A549 (cell line): ENCODE data around the gene INPP4B. TPM values are rescaled to one million over a fixed set of nuclear protein-coding genes. Genes with fewer than 3 reads are reported as not detected.

ENCODE experiments used
- ATAC-seq, 2 experiments: fragments of 200-7000 bp in 1 of 2; fragments of >200 bp in 1 of 2; cut with Nextera tagmentation in 1 of 2; cut with Tn5 transposase in 1 of 2; 3 replicates each; pipeline versions ENCODE4 v1.8.0 to v1.9.1; 2018 to 2020; ENCODE audit warnings: mild to moderate bottlenecking in 1 of 2, moderate library complexity in 1 of 2
- CTCF ChIA-PET: fragments of 300-600 bp; sonication (Branson Sonifier 250); formaldehyde crosslinking; extraction: SDS; loops from one replicate; lab custom pipeline; 2021; ENCODE audit warnings: antibody characterized with exemption, inconsistent platforms; lab: Yijun Ruan, JAX
- POLR2A ChIA-PET: fragments of 350-600 bp; formaldehyde crosslinking; extraction: SDS; loops from one replicate; lab custom pipeline; 2021; ENCODE audit warnings: antibody characterized with exemption, inconsistent platforms; lab: Yijun Ruan, JAX
- DNase-seq, 2 experiments: peaks; one replicate each; pipeline versions ENCODE4 v3.0.0 to v3.0.0-alpha.2; 2011 to 2016; ENCODE audit warnings: low read depth in 1 of 2, low spot score in 1 of 2
- FAIRE-seq: peaks from 2 replicates; lab custom pipeline; 2011; peaks lifted over from hg19 to GRCh38; lab: Jason Lieb, UNC
- H3K27ac ChIP-seq, 2 experiments: fragments of >200 bp; sonication (Bioruptor Twin); formaldehyde crosslinking; 3 replicates each; pipeline ENCODE4 v1.5.1; 2016 to 2017
- H3K4me1 ChIP-seq: fragments of >200 bp; sonication (Bioruptor Twin); formaldehyde crosslinking; 3 replicates; pipeline ENCODE4 v1.6.1; 2016
- H3K4me2 ChIP-seq: fragments of >200 bp; sonication (Bioruptor Twin); formaldehyde crosslinking; 3 replicates; pipeline ENCODE4 v1.6.1; 2016
- H3K4me3 ChIP-seq: fragments of >200 bp; sonication (Bioruptor Twin); formaldehyde crosslinking; 3 replicates; pipeline ENCODE4 v1.5.1; 2016
- H3K9me3 ChIP-seq: fragments of >200 bp; sonication (Bioruptor Twin); formaldehyde crosslinking; 3 replicates; pipeline ENCODE4 v1.6.1; 2016
- CBX2 ChIP-seq: fragments of 200-600 bp; sonication (generic); IDR thresholded peaks from 2 replicates; pipeline ENCODE4 v1.6.1; 2016; ENCODE audit warnings: low read depth, mild to moderate bottlenecking, borderline replicate concordance
- CHD2 ChIP-seq: fragments of 150-350 bp; IDR thresholded peaks from 2 replicates; pipeline ENCODE4 v1.6.1; 2014; ENCODE audit warnings: low read length; ENCODE audit not compliant: partially characterized antibody
- CHD4 ChIP-seq: fragments of 200-600 bp; sonication (generic); IDR thresholded peaks from 2 replicates; pipeline ENCODE4 v1.6.1; 2016; ENCODE audit warnings: antibody characterized with exemption, mild to moderate bottlenecking, borderline replicate concordance
- ELK1 ChIP-seq: fragments of 150-350 bp; IDR thresholded peaks from 2 replicates; pipeline ENCODE4 v1.6.1; 2014; ENCODE audit warnings: low read depth, mild to moderate bottlenecking, low read length
- EP300 ChIP-seq, 2 experiments: fragments of >200 bp; sonication (Bioruptor Twin); formaldehyde crosslinking; IDR thresholded peaks; 2 replicates in 1 of 2; 3 replicates in 1 of 2; pipeline ENCODE4 v1.6.1; 2016 to 2017
- ESRRA ChIP-seq: fragments of 150-350 bp; IDR thresholded peaks from 2 replicates; pipeline ENCODE4 v1.6.1; 2014; ENCODE audit warnings: mild to moderate bottlenecking, low read length, borderline replicate concordance
- FOSB ChIP-seq: fragments of 250-450 bp; sonication (Bioruptor Pico); IDR thresholded peaks from 2 replicates; pipeline ENCODE4 v1.5.0; 2020; ENCODE audit warnings: mild to moderate bottlenecking, moderate library complexity
- HDAC2 ChIP-seq: fragments of 200-600 bp; sonication (generic); IDR thresholded peaks from 2 replicates; pipeline ENCODE4 v1.6.1; 2016
- HEYL ChIP-seq: fragments of 250-450 bp; sonication (Bioruptor Pico); IDR thresholded peaks from 2 replicates; pipeline ENCODE4 v1.8.0; 2021; ENCODE audit warnings: mild to moderate bottlenecking, moderate library complexity
- HOXA7 ChIP-seq: fragments of 250-450 bp; sonication (Bioruptor Pico); IDR thresholded peaks from 2 replicates; pipeline ENCODE4 v1.5.0; 2020; ENCODE audit warnings: mild to moderate bottlenecking, moderate library complexity
- HOXB13 ChIP-seq: fragments of 250-450 bp; sonication (Bioruptor Pico); IDR thresholded peaks from 2 replicates; pipeline ENCODE4 v1.5.0; 2020; ENCODE audit warnings: low read depth, mild to moderate bottlenecking, moderate library complexity
- HOXB5 ChIP-seq: fragments of 250-450 bp; sonication (Bioruptor Pico); IDR thresholded peaks from 2 replicates; pipeline ENCODE4 v1.5.0; 2020; ENCODE audit warnings: mild to moderate bottlenecking, moderate library complexity
- JUN ChIP-seq, 2 experiments: fragments of >200 bp; sonication (Bioruptor Twin); formaldehyde crosslinking; IDR thresholded peaks; 2 replicates in 1 of 2; 3 replicates in 1 of 2; pipeline ENCODE4 v1.6.1; 2016 to 2017
- MAX ChIP-seq: IDR thresholded peaks from 2 replicates; pipeline ENCODE4 v1.6.1; 2012
- MAZ ChIP-seq: fragments of 150-350 bp; IDR thresholded peaks from 2 replicates; pipeline ENCODE4 v1.6.1; 2014; ENCODE audit warnings: antibody characterized with exemption, low read depth, low read length, borderline replicate concordance
- MYC ChIP-seq: IDR thresholded peaks from 2 replicates; pipeline ENCODE4 v1.6.1; 2012; ENCODE audit warnings: mild to moderate bottlenecking, inconsistent platforms, low read length, improper control_type of control experiment, borderline replicate concordance
- NFE2L2 ChIP-seq: fragments of 150-350 bp; conservative IDR thresholded peaks from 2 replicates; pipeline ENCODE4 v1.6.1; 2014; ENCODE audit warnings: low read length
- PHF8 ChIP-seq: fragments of 200-600 bp; sonication (generic); IDR thresholded peaks from 2 replicates; pipeline ENCODE4 v1.6.1; 2016; ENCODE audit warnings: low read depth, mild to moderate bottlenecking, antibody characterized with exemption, moderate library complexity, borderline replicate concordance
- RARB ChIP-seq: fragments of 250-450 bp; sonication (Bioruptor Pico); IDR thresholded peaks from 2 replicates; pipeline ENCODE4 v1.8.0; 2021; ENCODE audit warnings: mild to moderate bottlenecking, moderate library complexity
- SMC3 ChIP-seq: fragments of >200 bp; sonication (Bioruptor Twin); formaldehyde crosslinking; IDR thresholded peaks from 3 replicates; pipeline ENCODE4 v1.6.1; 2018; ENCODE audit warnings: inconsistent platforms
- TFCP2L1 ChIP-seq: fragments of 250-450 bp; sonication (Bioruptor Pico); IDR thresholded peaks from 2 replicates; pipeline ENCODE4 v1.5.0; 2021; ENCODE audit warnings: mild to moderate bottlenecking
- WGBS: methylation state at CpG from one replicate; pipeline ENCODE4 v1.1.6; 2017; ENCODE audit errors: missing lambda C conversion rate; 5-methylcytosine and 5-hydroxymethylcytosine counted together
- polyA plus RNA-seq, 4 experiments: library from polyadenylated mRNA; depleted of rRNA in 3 of 4; stranded (reverse); fragments of >200 nt; fragmentation: RNase III in 1 of 4; extraction: RNeasy Plus Mini Kit Qiagen cat#74134 plus additional on column Dnase treatment in 1 of 4; gene quantifications; 2 replicates in 3 of 4; 3 replicates in 1 of 4; pipeline ENCODE4 v1.2.3, GENCODE V29; 2011 to 2017
- TF ChIP-seq, protein P1 (sequence below): fragments of >200 bp; sonication (Bioruptor Twin); formaldehyde crosslinking; IDR thresholded peaks from 3 replicates; pipeline ENCODE4 v1.6.1; 2016
- TF ChIP-seq, protein P2 (sequence below): fragments of 200-600 bp; sonication (generic); IDR thresholded peaks from 2 replicates; pipeline ENCODE4 v1.6.1; 2016; ENCODE audit warnings: antibody characterized with exemption, mild to moderate bottlenecking, moderate library complexity
- TF ChIP-seq, protein P3 (sequence below): IDR thresholded peaks from 2 replicates; pipeline ENCODE4 v1.6.1; 2012

The INPP4B gene
- polyA plus RNA-seq, 2 of the 4 experiments (the other 2 are of a cell fraction), result 7.2 to 14.9 TPM

- 72% methylated on average over 1 of the region's 1 CpG for WGBS
- no peak overlapping the region for H3K27ac ChIP-seq
- ATAC-seq (no peak), FAIRE-seq (no peak), DNase-seq (no peak)
- CTCF ChIA-PET, result no interaction called here
- TF ChIP-seq CHD4 (no peak), HEYL (CRISPR knock-in tag) (no peak), PHF8 (no peak), HDAC2 (no peak), SMC3 (no peak), FOSB (CRISPR knock-in tag) (no peak), MAZ (no peak), EP300 (IDR thresholded peaks at IDR 0.05) (no peak), RARB (CRISPR knock-in tag) (no peak), ELK1 (no peak), TFCP2L1 (CRISPR knock-in tag) (no peak), CBX2 (no peak), ESRRA (no peak)
- TF ChIP-seq, protein P1, sequence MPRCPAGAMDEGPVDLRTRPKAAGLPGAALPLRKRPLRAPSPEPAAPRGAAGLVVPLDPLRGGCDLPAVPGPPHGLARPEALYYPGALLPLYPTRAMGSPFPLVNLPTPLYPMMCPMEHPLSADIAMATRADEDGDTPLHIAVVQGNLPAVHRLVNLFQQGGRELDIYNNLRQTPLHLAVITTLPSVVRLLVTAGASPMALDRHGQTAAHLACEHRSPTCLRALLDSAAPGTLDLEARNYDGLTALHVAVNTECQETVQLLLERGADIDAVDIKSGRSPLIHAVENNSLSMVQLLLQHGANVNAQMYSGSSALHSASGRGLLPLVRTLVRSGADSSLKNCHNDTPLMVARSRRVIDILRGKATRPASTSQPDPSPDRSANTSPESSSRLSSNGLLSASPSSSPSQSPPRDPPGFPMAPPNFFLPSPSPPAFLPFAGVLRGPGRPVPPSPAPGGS, result no peak
- 0 out of 3 replicates have a peak, but pooled peaks cover 7% of the 10 kb centered on the region for H3K4me1 ChIP-seq
- H3K4me3 ChIP-seq, result no peak overlapping the region
- H3K9me3 ChIP-seq, result no peaks in the 10 kb centered on the region
- no peak overlapping the region for H3K4me2 ChIP-seq
- POLR2A ChIA-PET, result no interaction called here
Observed at GRCh38 chr4:142416121-142416520, 430.0 kb downstream of the INPP4B start.

DNA sequence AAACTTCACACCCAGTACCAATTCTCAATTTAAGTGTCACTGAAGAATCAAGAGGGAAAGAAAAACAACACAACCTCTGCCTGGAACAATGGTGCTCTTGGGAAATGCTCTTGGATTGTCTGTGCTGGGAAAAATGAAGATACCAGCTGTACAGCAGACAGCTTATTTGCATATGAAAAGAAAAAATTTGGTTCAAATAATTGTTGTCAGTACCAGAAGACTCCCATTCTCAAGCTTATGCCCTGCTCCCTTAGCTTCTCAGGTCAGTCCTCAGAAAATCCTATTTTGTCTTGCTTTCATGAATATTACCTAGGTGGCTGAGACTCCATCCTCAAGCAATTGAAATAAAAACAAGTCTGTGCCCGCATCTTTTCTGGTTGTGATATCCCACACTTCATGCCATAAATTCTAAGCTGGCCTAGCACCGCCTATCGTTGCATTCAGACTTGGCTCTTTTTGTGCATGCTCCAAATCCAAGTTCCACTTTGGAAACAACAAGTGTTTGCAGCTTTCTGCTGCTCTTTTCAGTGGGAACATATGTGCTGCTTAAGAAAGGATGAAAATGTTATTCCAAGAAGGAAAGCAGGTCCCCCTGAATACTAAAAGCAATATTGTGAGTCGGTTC lies 431.6 kb downstream of the INPP4B start:
- Histone ChIP-seq H3K4me1 (0 out of 3 replicates have a peak, but pooled peaks cover 7% of the 10 kb centered on the region), H3K27ac (no peak overlapping the region), H3K4me2 (no peak overlapping the region)
- ATAC-seq (no peak), FAIRE-seq (no peak), DNase-seq (no peak)
- WGBS, result 88% methylated on average over 4 of the region's 4 CpGs
- POLR2A ChIA-PET, result no interaction called here
- TF ChIP-seq NFE2L2, result no peak
- TF ChIP-seq, protein P2, sequence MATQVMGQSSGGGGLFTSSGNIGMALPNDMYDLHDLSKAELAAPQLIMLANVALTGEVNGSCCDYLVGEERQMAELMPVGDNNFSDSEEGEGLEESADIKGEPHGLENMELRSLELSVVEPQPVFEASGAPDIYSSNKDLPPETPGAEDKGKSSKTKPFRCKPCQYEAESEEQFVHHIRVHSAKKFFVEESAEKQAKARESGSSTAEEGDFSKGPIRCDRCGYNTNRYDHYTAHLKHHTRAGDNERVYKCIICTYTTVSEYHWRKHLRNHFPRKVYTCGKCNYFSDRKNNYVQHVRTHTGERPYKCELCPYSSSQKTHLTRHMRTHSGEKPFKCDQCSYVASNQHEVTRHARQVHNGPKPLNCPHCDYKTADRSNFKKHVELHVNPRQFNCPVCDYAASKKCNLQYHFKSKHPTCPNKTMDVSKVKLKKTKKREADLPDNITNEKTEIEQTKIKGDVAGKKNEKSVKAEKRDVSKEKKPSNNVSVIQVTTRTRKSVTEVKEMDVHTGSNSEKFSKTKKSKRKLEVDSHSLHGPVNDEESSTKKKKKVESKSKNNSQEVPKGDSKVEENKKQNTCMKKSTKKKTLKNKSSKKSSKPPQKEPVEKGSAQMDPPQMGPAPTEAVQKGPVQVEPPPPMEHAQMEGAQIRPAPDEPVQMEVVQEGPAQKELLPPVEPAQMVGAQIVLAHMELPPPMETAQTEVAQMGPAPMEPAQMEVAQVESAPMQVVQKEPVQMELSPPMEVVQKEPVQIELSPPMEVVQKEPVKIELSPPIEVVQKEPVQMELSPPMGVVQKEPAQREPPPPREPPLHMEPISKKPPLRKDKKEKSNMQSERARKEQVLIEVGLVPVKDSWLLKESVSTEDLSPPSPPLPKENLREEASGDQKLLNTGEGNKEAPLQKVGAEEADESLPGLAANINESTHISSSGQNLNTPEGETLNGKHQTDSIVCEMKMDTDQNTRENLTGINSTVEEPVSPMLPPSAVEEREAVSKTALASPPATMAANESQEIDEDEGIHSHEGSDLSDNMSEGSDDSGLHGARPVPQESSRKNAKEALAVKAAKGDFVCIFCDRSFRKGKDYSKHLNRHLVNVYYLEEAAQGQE, result no peak
- no peak for TF ChIP-seq HOXB13 (CRISPR knock-in tag)
- TF ChIP-seq, all 56 proteins: peak for 0
- H3K9me3 ChIP-seq, result no peaks in the 10 kb centered on the region
- CTCF ChIA-PET, result interaction anchor here (0.6 to 1.4 kb wide), 2 partner anchors 23 to 61 kb away, joined by 3 read pairs; no protein-coding TSS in a partner anchor
- H3K4me3 ChIP-seq, result no peak overlapping the region

DNA sequence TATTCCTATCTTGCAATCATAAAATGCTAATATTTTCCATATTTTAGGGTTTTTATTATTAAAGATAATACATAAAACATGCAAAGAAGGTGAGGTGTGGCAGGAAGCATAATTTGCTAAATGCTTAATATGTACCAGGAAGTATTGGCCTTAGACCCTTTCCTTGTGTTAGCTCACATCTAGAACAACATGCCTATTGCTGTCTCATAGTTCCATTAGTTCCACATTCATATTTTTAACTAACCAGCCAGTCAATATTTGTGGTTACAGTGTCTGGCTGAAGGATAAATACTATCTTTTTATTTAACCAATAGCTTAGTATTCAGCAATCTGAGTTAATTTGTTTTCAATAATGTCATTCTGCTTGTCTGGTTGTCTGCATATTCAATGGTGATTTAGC lies 432.6 kb downstream of the INPP4B start:
- FAIRE-seq (no peak), ATAC-seq (no peak), DNase-seq (no peak)
- ChIA-PET CTCF (no interaction called here), POLR2A (no interaction called here)
- no peak overlapping the region for H3K4me3 ChIP-seq
- TF ChIP-seq MYC, result no peak
- TF ChIP-seq CHD2, result no peak
- TF ChIP-seq, protein P3, sequence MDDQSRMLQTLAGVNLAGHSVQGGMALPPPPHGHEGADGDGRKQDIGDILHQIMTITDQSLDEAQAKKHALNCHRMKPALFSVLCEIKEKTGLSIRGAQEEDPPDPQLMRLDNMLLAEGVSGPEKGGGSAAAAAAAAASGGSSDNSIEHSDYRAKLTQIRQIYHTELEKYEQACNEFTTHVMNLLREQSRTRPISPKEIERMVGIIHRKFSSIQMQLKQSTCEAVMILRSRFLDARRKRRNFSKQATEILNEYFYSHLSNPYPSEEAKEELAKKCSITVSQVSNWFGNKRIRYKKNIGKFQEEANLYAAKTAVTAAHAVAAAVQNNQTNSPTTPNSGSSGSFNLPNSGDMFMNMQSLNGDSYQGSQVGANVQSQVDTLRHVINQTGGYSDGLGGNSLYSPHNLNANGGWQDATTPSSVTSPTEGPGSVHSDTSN, result no peak
- TF ChIP-seq HOXA7 (CRISPR knock-in tag), result no peak
- TF ChIP-seq JUN (IDR thresholded peaks at IDR 0.05), result no peak
- no peak for TF ChIP-seq HOXB5 (CRISPR knock-in tag)
- TF ChIP-seq ESRRA, result no peak
- no peak for TF ChIP-seq MAX
- TF ChIP-seq CHD4, result no peak
- H3K27ac ChIP-seq, result no peak overlapping the region
- H3K9me3 ChIP-seq, result no peaks in the 10 kb centered on the region
- H3K4me1 ChIP-seq, result peaks cover 15% of the 10 kb centered on the region
- H3K4me2 ChIP-seq, result no peak overlapping the region
